Endodermal cell (in vitro differentiated cells): ENCODE measurements around the gene ZNF790. TPM values are rescaled to one million over a fixed set of nuclear protein-coding genes. Genes with fewer than 3 reads are reported as not detected.

Experiments
- total RNA-seq, 2 donors: library from RNA; stranded (reverse); fragmentation: NEBNext Ultra II Directional in 1 of 2; extraction: Animal tissue kit (Norgen Biotek cat#: 25700) in 1 of 2; gene quantifications; 2 replicates in 1 of 2; 3 replicates in 1 of 2; pipeline ENCODE4 v1.2.1, GENCODE V29; 2021

Gene ZNF790
- total RNA-seq, 2 donors from 2014 or later: 7.3 to 10.1 TPM

Other genes starting within 250 kb of the ZNF790 start
- gene ZNF382, start 233.1 kb downstream of the ZNF790 start, total RNA-seq: 10 to 100 TPM; 11.1 to 13.5 TPM
- 10 to 100 TPM in 1 of 2 donors, 1 to 10 TPM in 1; 7.5 to 14.1 TPM for gene ZNF461, start 171.6 kb downstream of the ZNF790 start, total RNA-seq
- 10 to 100 TPM; 14.3 to 17.2 TPM for gene ZNF567, start 150.8 kb downstream of the ZNF790 start, total RNA-seq
- gene ZNF850, start 65.6 kb downstream of the ZNF790 start, total RNA-seq: 10 to 100 TPM; 28.1 to 30.7 TPM
- 1 to 10 TPM; 7.0 to 9.2 TPM for gene ZNF345, start 12.5 kb upstream of the ZNF790 start, total RNA-seq
- 1 to 10 TPM; 1.9 to 6.2 TPM for gene ZNF829, start 77.9 kb upstream of the ZNF790 start, total RNA-seq
- 1 to 10 TPM; 3.7 to 5.7 TPM for gene ZNF568, start 77.9 kb upstream of the ZNF790 start, total RNA-seq
- gene ZNF420, start 240.0 kb upstream of the ZNF790 start, total RNA-seq: 10 to 100 TPM; 11.2 to 12.3 TPM